Lower leg skin (tissue), 4 donors: Measurements from ENCODE around the gene UBR4. TPM values are rescaled to one million over a fixed set of nuclear protein-coding genes. Genes with fewer than 3 reads are reported as not detected.
A peak's percentile ranks its signal among the peaks of the same experiment; 100 is the strongest.

Experiments used
- DNase-seq, 2 donors: peaks; one replicate each; pipeline ENCODE4 v3.0.0-alpha.2; 2019; ENCODE audit warnings: low spot score in 2 of 2
- H3K4me3 ChIP-seq: fragments of 200-600 bp; sonication (generic); 2 replicates; pipeline ENCODE4 v1.5.1; 2017; ENCODE audit warnings: mild to moderate bottlenecking, low read depth; ENCODE audit not compliant: poor library complexity, severe bottlenecking
- POLR2A ChIP-seq, 2 donors: fragments of 450-650 bp; IDR thresholded peaks; one replicate each; pipeline ENCODE4 v1.6.1; 2016 to 2017; ENCODE audit warnings: antibody characterized with exemption in 2 of 2, mild to moderate bottlenecking in 1 of 2, moderate library complexity in 1 of 2
- WGBS, 2 donors: methylation state at CpG; one replicate each; pipeline ENCODE4 v1.1.5; 2018; 5-methylcytosine and 5-hydroxymethylcytosine counted together
- intact Hi-C: fragments of 100-400 bp; cut with DNase I; formaldehyde crosslinking; loops from one replicate; pipeline ENCODE4 v1.15.0; 2023; ENCODE audit warnings: low total_unique reads
- total RNA-seq, 4 donors: library from RNA; depleted of rRNA; stranded (reverse); fragments of >200 nt; gene quantifications; one replicate each; pipeline ENCODE4 v1.1.0, GENCODE V29; 2016
- TF ChIP-seq, protein P1 (sequence below), 3 donors: fragments of 450-650 bp; IDR thresholded peaks; one replicate each; pipeline ENCODE4 v1.5.1; 2016; ENCODE audit warnings: antibody characterized with exemption in 3 of 3, mild to moderate bottlenecking in 3 of 3, moderate library complexity in 2 of 3

UBR4 gene
- total RNA-seq, 4 donors from 2014 or later, result 255 to 380 (median 329) TPM

GRCh38 chr1:19064906-19065450, 145.1 kb downstream of the UBR4 start:
- TF ChIP-seq, protein P1, sequence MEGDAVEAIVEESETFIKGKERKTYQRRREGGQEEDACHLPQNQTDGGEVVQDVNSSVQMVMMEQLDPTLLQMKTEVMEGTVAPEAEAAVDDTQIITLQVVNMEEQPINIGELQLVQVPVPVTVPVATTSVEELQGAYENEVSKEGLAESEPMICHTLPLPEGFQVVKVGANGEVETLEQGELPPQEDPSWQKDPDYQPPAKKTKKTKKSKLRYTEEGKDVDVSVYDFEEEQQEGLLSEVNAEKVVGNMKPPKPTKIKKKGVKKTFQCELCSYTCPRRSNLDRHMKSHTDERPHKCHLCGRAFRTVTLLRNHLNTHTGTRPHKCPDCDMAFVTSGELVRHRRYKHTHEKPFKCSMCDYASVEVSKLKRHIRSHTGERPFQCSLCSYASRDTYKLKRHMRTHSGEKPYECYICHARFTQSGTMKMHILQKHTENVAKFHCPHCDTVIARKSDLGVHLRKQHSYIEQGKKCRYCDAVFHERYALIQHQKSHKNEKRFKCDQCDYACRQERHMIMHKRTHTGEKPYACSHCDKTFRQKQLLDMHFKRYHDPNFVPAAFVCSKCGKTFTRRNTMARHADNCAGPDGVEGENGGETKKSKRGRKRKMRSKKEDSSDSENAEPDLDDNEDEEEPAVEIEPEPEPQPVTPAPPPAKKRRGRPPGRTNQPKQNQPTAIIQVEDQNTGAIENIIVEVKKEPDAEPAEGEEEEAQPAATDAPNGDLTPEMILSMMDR (IDR thresholded peaks at IDR 0.05), result no peak
- no peak for TF ChIP-seq POLR2A (IDR thresholded peaks at IDR 0.05)
- no peak for DNase-seq
- WGBS, 2 donors, result 61 to 72% methylated on average over 12 to 16 of the region's 16 CpGs
- intact Hi-C loops, result no loop called here
- no peak overlapping the region for H3K4me3 ChIP-seq

- 87% methylated on average over 12 of the region's 12 CpGs for WGBS, 2 donors
- TF ChIP-seq, protein P1 (IDR thresholded peaks at IDR 0.05), result no peak
- no peak for TF ChIP-seq POLR2A (IDR thresholded peaks at IDR 0.05)
- no peak for DNase-seq
- H3K4me3 ChIP-seq, result no peak overlapping the region
- intact Hi-C loops, result no loop called here
Observed at GRCh38 chr1:19063122-19063521, 146.9 kb downstream of the UBR4 start.

DNA sequence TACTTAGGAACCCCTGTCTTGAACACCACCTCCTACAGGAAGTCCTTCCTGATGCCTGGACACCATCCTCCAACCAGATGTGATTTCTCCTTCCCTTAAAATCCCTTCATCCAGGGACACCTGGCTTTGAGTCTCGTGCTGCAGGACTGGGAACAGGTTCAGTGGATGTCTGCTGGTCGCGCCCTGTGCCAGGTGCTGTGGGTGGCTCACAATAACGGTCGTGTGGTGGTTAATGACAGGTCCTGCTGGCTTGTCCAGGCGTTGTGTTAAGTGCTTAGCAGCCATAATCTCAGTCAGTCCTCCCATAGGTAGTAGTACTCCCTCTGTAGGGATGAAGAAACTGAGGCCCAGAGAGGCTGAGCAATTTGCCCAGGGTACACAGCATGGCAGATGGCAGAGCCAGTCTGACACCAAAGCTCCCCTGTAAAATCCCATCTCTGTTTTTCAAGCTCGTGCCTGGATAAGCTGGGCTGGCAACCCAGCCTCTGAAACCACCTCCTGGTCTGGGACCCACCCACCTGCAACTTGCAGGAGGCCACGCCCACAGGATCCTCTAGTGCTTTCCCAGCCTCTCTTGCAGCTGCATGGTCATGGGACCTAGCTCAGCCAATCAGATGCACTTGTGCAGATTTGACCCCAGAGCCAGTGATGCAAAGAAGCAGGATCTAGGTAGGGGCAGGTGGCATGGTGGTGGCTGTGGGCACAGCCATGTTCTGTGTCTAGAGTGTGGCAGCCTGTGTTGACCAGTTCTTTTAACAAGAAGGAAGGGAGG, 147.6 kb downstream of the UBR4 start:
- intact Hi-C loops, result no loop called here
- peak in 1 of 2 donors; percentile 34 for DNase-seq
- H3K4me3 ChIP-seq, result no peak overlapping the region
- 47 to 51% methylated on average over 8 of the region's 8 CpGs for WGBS, 2 donors
- no peak for TF ChIP-seq POLR2A (IDR thresholded peaks at IDR 0.05)
- TF ChIP-seq, protein P1 (IDR thresholded peaks at IDR 0.05), result no peak

DNA sequence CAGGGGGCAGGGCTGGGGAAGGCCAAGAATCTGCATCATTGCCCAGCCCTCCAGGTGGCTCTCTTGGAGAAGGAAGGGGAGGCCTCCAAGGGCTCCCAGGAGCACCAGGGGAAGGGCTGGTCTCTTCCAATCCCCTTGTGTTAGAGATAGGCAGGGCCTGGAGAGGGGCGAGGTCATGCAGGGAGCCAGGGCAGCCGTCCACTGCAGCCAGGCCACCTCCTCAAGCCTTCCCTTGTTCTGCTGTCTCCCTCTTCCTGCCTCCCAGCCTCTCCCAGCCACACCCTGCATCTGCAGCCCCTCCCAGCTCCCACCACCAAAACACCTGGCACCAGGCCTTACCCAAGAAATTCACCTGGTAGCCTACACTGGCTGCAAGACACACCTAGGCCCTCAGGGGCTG, 148.3 kb downstream of the UBR4 start:
- H3K4me3 ChIP-seq, result no peak overlapping the region
- TF ChIP-seq, protein P1 (IDR thresholded peaks at IDR 0.05), result no peak
- no peak for TF ChIP-seq POLR2A (IDR thresholded peaks at IDR 0.05)
- intact Hi-C loops, result no loop called here
- peak in 1 of 2 donors; percentile 88 for DNase-seq
- WGBS, 2 donors, result 38 to 42% methylated on average over 1 to 2 of the region's 2 CpGs

- no peak for DNase-seq
- no peak overlapping the region for H3K4me3 ChIP-seq
- no peak for TF ChIP-seq POLR2A (IDR thresholded peaks at IDR 0.05)
- TF ChIP-seq, protein P1 (IDR thresholded peaks at IDR 0.05), result no peak
- WGBS, 2 donors, result 94 to 100% methylated on average over 1 of the region's 1 CpG
- intact Hi-C loops, result no loop called here
Observed at GRCh38 chr1:19061343-19061742, 148.7 kb downstream of the UBR4 start.
